Endothelial cell of umbilical vein (primary cell): ENCODE measurements around the gene MYO1E. TPM values are rescaled to one million over a fixed set of nuclear protein-coding genes. Genes with fewer than 3 reads are reported as not detected.

Experiments
- BruUV-seq: library from RNA; stranded (reverse); fragments of 400-500 nt; replicated peaks from 2 replicates; lab custom pipeline; 2021; lab: Mats Ljungman, UMichigan
- CTCF ChIA-PET: fragments of 300-600, 350-600 bp; sonication (Branson Sonifier 250); formaldehyde crosslinking; loops from one replicate; lab custom pipeline; 2021; ENCODE audit warnings: antibody characterized with exemption, inconsistent platforms; lab: Charles Lee
- POLR2A ChIA-PET: fragments of 300-600, 350-600 bp; sonication (Branson Sonifier 250); formaldehyde crosslinking; loops from one replicate; lab custom pipeline; 2021; ENCODE audit warnings: antibody characterized with exemption, inconsistent platforms; lab: Charles Lee
- DNase-seq: peaks from one replicate; pipeline ENCODE4 v3.0.0-alpha.2; 2011; ENCODE audit warnings: low read depth, low spot score
- FAIRE-seq: peaks from 2 replicates; lab custom pipeline; 2011; peaks lifted over from hg19 to GRCh38; lab: Jason Lieb, UNC
- H2AFZ ChIP-seq: 2 replicates; pipeline ENCODE4 v1.6.0; 2012; ENCODE audit warnings: low read depth, low read length, control low read depth, inconsistent platforms
- H3K27ac ChIP-seq: 2 replicates; pipeline ENCODE4 v1.5.1; 2011; ENCODE audit warnings: low read depth, mild to moderate bottlenecking, control low read depth, low read length, moderate library complexity; ENCODE audit not compliant: insufficient read depth
- H3K27me3 ChIP-seq, 2 experiments: 2 replicates each; pipeline versions ENCODE4 v1.6.0 to v1.6.1; 2011; ENCODE audit warnings: low read length in 2 of 2, mixed read lengths in 1 of 2; ENCODE audit not compliant: control insufficient read depth in 2 of 2, insufficient read depth in 2 of 2
- H3K36me3 ChIP-seq, 2 experiments: 2 replicates in 1 of 2; 3 replicates in 1 of 2; pipeline ENCODE4 v1.5.1; 2011; ENCODE audit warnings: low read length in 2 of 2, mild to moderate bottlenecking in 1 of 2, moderate library complexity in 1 of 2; ENCODE audit not compliant: control insufficient read depth in 2 of 2, insufficient read depth in 2 of 2; ENCODE audit errors: extremely low read depth in 1 of 2
- H3K4me1 ChIP-seq: 3 replicates; pipeline ENCODE4 v1.5.1; 2011; ENCODE audit warnings: mild to moderate bottlenecking, low read length; ENCODE audit not compliant: control insufficient read depth, insufficient read depth; ENCODE audit errors: extremely low read depth
- H3K4me2 ChIP-seq: 2 replicates; pipeline ENCODE4 v1.6.1; 2011; ENCODE audit warnings: low read length, control low read depth, mixed read lengths; ENCODE audit not compliant: insufficient read depth
- H3K4me3 ChIP-seq, 3 experiments: fragments of 200-600 bp in 1 of 3; sonication (generic), shearing (Covaris generic) in 1 of 3; replicated peaks in 1 of 3; 2 replicates each; pipeline ENCODE4 v1.5.1; 2011 to 2016; ENCODE audit warnings: control low read depth in 3 of 3, low read length in 3 of 3, mild to moderate bottlenecking in 2 of 3, inconsistent platforms in 1 of 3, low read depth in 1 of 3, moderate library complexity in 1 of 3; ENCODE audit not compliant: insufficient read depth in 1 of 3
- H3K79me2 ChIP-seq: 2 replicates; pipeline ENCODE4 v1.6.0; 2012; ENCODE audit warnings: low read length, inconsistent platforms; ENCODE audit not compliant: control insufficient read depth, insufficient read depth
- H3K9ac ChIP-seq: replicated peaks from 2 replicates; pipeline ENCODE3; 2011; ENCODE audit warnings: low read length, control low read depth; ENCODE audit not compliant: insufficient read depth; ENCODE audit errors: extremely low read depth
- H3K9me1 ChIP-seq: replicated peaks from 3 replicates; pipeline ENCODE4 v1.6.0; 2011; ENCODE audit warnings: mild to moderate bottlenecking, low read length; ENCODE audit not compliant: control insufficient read depth, insufficient read depth; ENCODE audit errors: extremely low read depth
- H3K9me3 ChIP-seq: replicated peaks from 2 replicates; pipeline ENCODE4 v1.5.1; 2012; ENCODE audit warnings: low read length, inconsistent platforms; ENCODE audit not compliant: control insufficient read depth, insufficient read depth
- H4K20me1 ChIP-seq: replicated peaks from 2 replicates; pipeline ENCODE3; 2011; ENCODE audit warnings: mild to moderate bottlenecking, low read length; ENCODE audit not compliant: control insufficient read depth, insufficient read depth; ENCODE audit errors: extremely low read depth
- CTCF ChIP-seq, 2 donors: IDR thresholded peaks; 1 replicate in 1 of 2; 2 replicates in 1 of 2; pipeline ENCODE4 v1.5.1; 2011; ENCODE audit warnings: low read length in 2 of 2, mild to moderate bottlenecking in 2 of 2, moderate library complexity in 2 of 2, control low read depth in 1 of 2, inconsistent platforms in 1 of 2, low read depth in 1 of 2; ENCODE audit not compliant: insufficient read depth in 1 of 2; ENCODE audit errors: extremely low read depth in 1 of 2
- EZH2 ChIP-seq: IDR thresholded peaks from 2 replicates; pipeline ENCODE4 v1.6.1; 2012; ENCODE audit warnings: borderline replicate concordance, low read depth, mild to moderate bottlenecking, moderate library complexity, low read length, inconsistent platforms; ENCODE audit not compliant: severe bottlenecking
- FOS ChIP-seq: IDR thresholded peaks from 2 replicates; pipeline ENCODE4 v1.6.1; 2011; ENCODE audit warnings: mild to moderate bottlenecking, low read length, moderate library complexity, borderline replicate concordance; ENCODE audit not compliant: insufficient read depth
- GATA2 ChIP-seq: IDR thresholded peaks from 2 replicates; pipeline ENCODE4 v1.7.0; 2011; ENCODE audit warnings: low read depth, mild to moderate bottlenecking, moderate library complexity, mixed read lengths, low read length; ENCODE audit not compliant: insufficient read length, insufficient read depth
- JUN ChIP-seq: IDR thresholded peaks from 2 replicates; pipeline ENCODE4 v1.6.1; 2011; ENCODE audit warnings: borderline replicate concordance, low read depth; ENCODE audit not compliant: insufficient read length, insufficient read depth
- MAX ChIP-seq: IDR thresholded peaks from 2 replicates; pipeline ENCODE4 v1.6.1; 2011; ENCODE audit not compliant: insufficient read depth, insufficient read length
- MYC ChIP-seq: IDR thresholded peaks from one replicate; pipeline ENCODE4 v1.6.1; 2011; ENCODE audit warnings: mild to moderate bottlenecking, low read depth, low read length
- POLR2A ChIP-seq: IDR thresholded peaks from 2 replicates; pipeline ENCODE4 v1.6.1; 2012; ENCODE audit warnings: low read depth, mild to moderate bottlenecking, control low read depth, low read length
- POLR2AphosphoS5 ChIP-seq: IDR thresholded peaks from 2 replicates; pipeline ENCODE4 v1.6.1; 2012; ENCODE audit warnings: low read depth, mild to moderate bottlenecking, control low read depth, low read length, moderate library complexity; ENCODE audit not compliant: insufficient read depth
- dilution Hi-C: fragments of 300-500 bp; cut with MboI; formaldehyde crosslinking; loops from one replicate; pipeline ENCODE4 v1.15.0; 2019; ENCODE audit warnings: low sequenced_read_pairs; ENCODE audit not compliant: extremely low pct_ligation_motif_present
- intact Hi-C: fragments of 100-400 bp; cut with micrococcal nuclease; formaldehyde crosslinking; loops from one replicate; pipeline ENCODE4 v1.10.0; 2022
- polyA plus RNA-seq, 4 experiments: library from polyadenylated mRNA; depleted of rRNA in 3 of 4; stranded (reverse) in 3 of 4; unstranded in 1 of 4; fragments of >200 nt; gene quantifications; 2 replicates each; pipeline versions ENCODE4 v1.2.1 to v1.2.3, GENCODE V29; 2011 to 2012; ENCODE audit warnings: missing spikeins in 1 of 4
- total RNA-seq: library from RNA; stranded (reverse); gene quantifications from 2 replicates; pipeline ENCODE4 v1.2.3, GENCODE V29; 2021

The MYO1E gene
- total and polyA plus RNA-seq, 2 donors (not counting 3 experiments of a cell fraction or from before 2014, with no cell fraction given), result 31.6 to 218 TPM

GRCh38 chr15:59251001-59251845, 121.4 kb downstream of the MYO1E start:
- no peaks in the 10 kb centered on the region for H3K9me1 ChIP-seq
- no peak overlapping the region for H3K27ac ChIP-seq
- H2AFZ ChIP-seq, result no peak overlapping the region
- no peak for DNase-seq
- H3K36me3 ChIP-seq, result peaks cover 2 to 10% of the 10 kb centered on the region in 2 experiments
- TF ChIP-seq MYC, result no peak
- no peak for TF ChIP-seq CTCF (IDR thresholded peaks at IDR 0.05; ENCODE audit: extremely low read depth in 1 of 2, insufficient read depth in 1 of 2, low read depth in 1 of 2, low read length in 2 of 2)
- no peak for TF ChIP-seq JUN
- no peak for TF ChIP-seq FOS
- no peak for TF ChIP-seq MAX
- no peak for TF ChIP-seq GATA2
- no peak for TF ChIP-seq POLR2A
- no peak for TF ChIP-seq POLR2AphosphoS5
- no peak for TF ChIP-seq EZH2
- POLR2A ChIA-PET, result no interaction called here
- H3K9me3 ChIP-seq, result no peaks in the 10 kb centered on the region
- no peaks in the 10 kb centered on the region for H3K27me3 ChIP-seq
- no peak overlapping the region for H3K4me3 ChIP-seq
- peaks cover 4% of the 10 kb centered on the region for H3K79me2 ChIP-seq
- dilution Hi-C loops, result no loop called here
- intact Hi-C loops, result no loop called here
- H4K20me1 ChIP-seq, result no peaks in the 10 kb centered on the region
- H3K4me2 ChIP-seq, result no peak overlapping the region
- BruUV-seq, result no TSS peak
- FAIRE-seq, result peak; percentile 15
- CTCF ChIA-PET, result interaction anchor here (1.4 kb wide), 1 partner anchor 27 kb away, joined by 3 read pairs; no protein-coding TSS in a partner anchor
- H3K4me1 ChIP-seq, result peaks cover 3% of the 10 kb centered on the region
- no peak overlapping the region for H3K9ac ChIP-seq
